Adipocyte (in vitro differentiated cells): ENCODE measurements around the gene MLX.
"Not testable (repeated sequence)": the region's sequence is repeated elsewhere in the genome, so short reads cannot be mapped to it uniquely, and the experiment has no call there.

Source experiments
- DNase-seq: peaks from one replicate; pipeline ENCODE4 v3.0.0-alpha.2; 2015; ENCODE audit warnings: low read depth
- H3K27me3 ChIP-seq: replicated peaks from 2 replicates; pipeline ENCODE4 v1.7.0; 2013; ENCODE audit warnings: mild to moderate bottlenecking, low read length, moderate library complexity; ENCODE audit not compliant: control insufficient read depth, insufficient read depth
- H3K36me3 ChIP-seq: 2 replicates; pipeline ENCODE4 v1.7.0; 2013; ENCODE audit warnings: low read length, mild to moderate bottlenecking, moderate library complexity; ENCODE audit not compliant: control insufficient read depth, insufficient read depth, severe bottlenecking
- H3K4me1 ChIP-seq: 2 replicates; pipeline ENCODE4 v1.7.0; 2013; ENCODE audit warnings: mild to moderate bottlenecking, low read length, moderate library complexity; ENCODE audit not compliant: control insufficient read depth, insufficient read depth
- H3K4me3 ChIP-seq: 2 replicates; pipeline ENCODE4 v1.7.0; 2013; ENCODE audit warnings: mild to moderate bottlenecking, low read length, moderate library complexity
- H3K9ac ChIP-seq: 2 replicates; pipeline ENCODE4 v1.7.0; 2013; ENCODE audit warnings: mild to moderate bottlenecking, low read length, moderate library complexity
- H3K9me3 ChIP-seq: 2 replicates; pipeline ENCODE4 v1.7.0; 2013; ENCODE audit warnings: mild to moderate bottlenecking, low read length, moderate library complexity; ENCODE audit not compliant: control insufficient read depth

The MLX gene

DNA sequence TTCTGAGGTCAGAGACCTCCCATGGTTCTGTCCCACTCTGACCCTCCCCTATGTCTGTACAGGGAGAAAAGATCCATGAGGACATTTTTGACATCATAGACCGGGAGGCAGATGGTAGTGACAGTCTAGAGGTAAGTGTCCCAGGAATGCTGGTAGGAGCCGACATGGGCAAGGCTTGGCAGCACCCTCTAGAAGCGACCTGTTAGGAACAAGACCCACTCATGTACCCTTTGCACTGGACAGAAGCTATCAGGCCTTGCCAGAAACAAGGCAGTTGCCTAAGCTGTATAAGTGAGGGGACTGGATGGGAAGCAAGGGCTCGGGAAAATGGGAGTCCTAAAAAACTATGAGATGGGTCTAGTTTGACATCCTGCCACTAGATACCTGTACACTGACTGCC lies 45.1 kb downstream of the MLX start:
- peaks cover 44% of the 10 kb centered on the region for H3K36me3 ChIP-seq
- H3K9me3 ChIP-seq, result no peaks in the 10 kb centered on the region
- DNase-seq, result no peak
- no peaks in the 10 kb centered on the region for H3K27me3 ChIP-seq
- peaks cover 12% of the 10 kb centered on the region for H3K4me1 ChIP-seq
- H3K4me3 ChIP-seq, result no peak overlapping the region
- no peak overlapping the region for H3K9ac ChIP-seq

DNA sequence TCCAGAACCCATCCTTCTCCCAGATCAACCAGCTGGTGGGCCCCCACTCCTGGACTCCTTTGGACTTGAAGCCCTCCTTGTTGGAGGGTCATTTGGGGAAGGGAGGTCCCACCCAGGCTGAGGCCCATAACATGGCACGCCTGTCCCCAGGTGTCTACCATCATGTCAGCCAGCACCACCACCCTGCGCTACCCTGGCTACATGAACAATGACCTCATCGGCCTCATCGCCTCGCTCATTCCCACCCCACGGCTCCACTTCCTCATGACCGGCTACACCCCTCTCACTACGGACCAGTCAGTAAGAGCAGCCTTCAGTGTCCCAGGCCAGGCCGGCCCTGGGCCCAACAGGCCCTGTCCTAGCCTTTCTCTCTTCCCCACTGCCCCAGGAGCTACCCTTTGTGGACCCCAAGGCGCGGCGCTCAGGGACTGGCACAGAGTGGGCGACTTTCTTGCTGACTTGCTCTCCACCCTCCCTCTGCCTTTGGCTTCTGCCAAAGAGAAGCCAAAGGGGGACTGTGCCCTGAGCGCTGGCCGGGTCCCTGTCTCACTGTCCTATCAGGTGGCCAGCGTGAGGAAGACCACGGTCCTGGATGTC lies 46.9 kb downstream of the MLX start:
- Histone ChIP-seq H3K4me1 (peaks cover 10% of the 10 kb centered on the region), H3K36me3 (peaks cover 44% of the 10 kb centered on the region), H3K27me3 (no peaks in the 10 kb centered on the region), H3K9me3 (no peaks in the 10 kb centered on the region), H3K4me3 (no peak overlapping the region), H3K9ac (no peak overlapping the region)
- no peak for DNase-seq

DNA sequence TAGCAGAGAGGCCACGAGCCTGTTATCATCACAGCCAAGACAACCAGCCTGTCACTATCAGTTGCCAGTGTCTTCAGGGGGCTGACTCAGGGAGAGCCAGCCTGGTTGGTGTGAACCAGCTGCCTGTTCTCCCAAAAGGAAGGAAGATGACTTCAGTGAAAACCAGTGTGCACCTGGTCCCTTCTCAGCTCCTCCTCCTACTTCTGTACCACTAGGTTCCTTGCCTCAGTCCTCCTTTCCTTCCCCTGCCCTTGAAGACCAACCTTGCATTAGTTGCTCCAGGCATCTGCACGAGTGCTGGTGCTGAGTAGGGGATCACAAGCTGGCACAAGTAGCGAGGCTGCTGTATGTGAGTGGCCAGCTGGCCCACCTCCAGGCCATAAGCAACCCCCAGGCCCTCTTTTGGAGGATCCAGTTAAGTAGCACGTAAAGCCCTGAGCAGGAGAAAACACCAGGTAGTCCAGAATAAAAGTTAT lies 51.1 kb downstream of the MLX start:
- Histone ChIP-seq H3K9ac (no peak overlapping the region), H3K9me3 (no peaks in the 10 kb centered on the region), H3K4me1 (peaks cover 6% of the 10 kb centered on the region), H3K27me3 (no peaks in the 10 kb centered on the region), H3K4me3 (no peak overlapping the region), H3K36me3 (peaks cover 30% of the 10 kb centered on the region)
- DNase-seq, result no peak

DNA sequence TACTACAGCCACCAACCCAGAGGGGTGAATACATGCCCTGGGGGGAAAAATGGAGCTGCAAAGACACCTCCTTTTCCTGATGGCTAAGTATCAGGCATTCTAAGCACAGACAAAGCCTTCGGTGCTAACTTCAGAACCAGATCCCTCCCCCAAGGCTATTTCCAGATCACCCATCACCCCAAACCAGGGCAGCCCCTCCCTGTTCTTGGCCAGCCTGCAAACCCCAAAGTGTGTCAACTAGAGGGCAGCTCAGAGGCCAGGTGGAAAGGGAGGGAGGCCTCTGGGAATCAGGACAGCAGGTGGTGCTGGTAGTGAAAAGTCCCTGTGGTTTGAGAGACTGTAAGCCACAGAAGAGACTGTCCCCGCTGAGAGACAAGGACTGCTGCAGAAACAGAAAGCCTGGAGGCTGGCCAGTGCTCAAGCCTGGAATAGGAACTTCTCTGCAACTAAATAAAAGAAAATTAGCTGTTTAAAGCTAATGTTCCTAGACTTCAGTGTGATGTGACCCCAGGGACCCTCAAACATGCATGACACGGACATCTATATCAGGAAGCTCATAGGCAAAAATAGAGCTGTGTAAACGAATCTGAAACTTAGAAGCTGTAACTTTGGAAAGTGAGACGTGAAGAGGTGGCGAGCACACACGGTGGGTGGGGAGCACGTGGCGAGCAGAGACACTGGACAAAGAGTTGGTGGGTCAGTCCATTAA lies 51.7 kb downstream of the MLX start:
- DNase-seq, result no peak
- Histone ChIP-seq H3K9me3 (no peaks in the 10 kb centered on the region), H3K4me1 (peaks cover 6% of the 10 kb centered on the region), H3K36me3 (peaks cover 24% of the 10 kb centered on the region), H3K27me3 (no peaks in the 10 kb centered on the region), H3K4me3 (no peak overlapping the region), H3K9ac (no peak overlapping the region)

DNA sequence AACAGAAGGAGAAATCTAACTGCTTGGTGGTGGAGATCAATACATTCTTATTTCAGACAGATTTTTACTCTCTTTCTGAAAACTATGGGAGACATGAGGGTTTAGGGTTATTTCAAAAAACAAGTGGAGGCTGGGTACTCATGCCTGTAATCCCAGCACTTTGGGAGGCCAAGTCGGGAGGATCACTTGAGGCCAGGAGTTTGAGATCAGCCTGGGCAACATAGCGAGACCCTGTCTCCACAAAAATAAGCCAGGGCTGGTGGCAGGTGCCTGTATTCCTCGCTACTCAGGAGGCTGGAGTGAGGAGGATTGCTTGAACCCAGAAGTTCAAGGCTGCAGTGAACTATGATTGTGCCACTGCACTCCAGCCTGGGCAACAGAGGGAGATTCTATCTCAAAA lies 55.1 kb downstream of the MLX start:
- not testable (repeated sequence) for H3K9me3 ChIP-seq, H3K36me3 ChIP-seq, H3K4me1 ChIP-seq, DNase-seq, H3K9ac ChIP-seq, H3K4me3 ChIP-seq, H3K27me3 ChIP-seq
